ENCODE measurements around the gene FHL2.
A peak's percentile ranks its signal among the peaks of the same experiment; 100 is the strongest.

The FHL2 gene, protein sequence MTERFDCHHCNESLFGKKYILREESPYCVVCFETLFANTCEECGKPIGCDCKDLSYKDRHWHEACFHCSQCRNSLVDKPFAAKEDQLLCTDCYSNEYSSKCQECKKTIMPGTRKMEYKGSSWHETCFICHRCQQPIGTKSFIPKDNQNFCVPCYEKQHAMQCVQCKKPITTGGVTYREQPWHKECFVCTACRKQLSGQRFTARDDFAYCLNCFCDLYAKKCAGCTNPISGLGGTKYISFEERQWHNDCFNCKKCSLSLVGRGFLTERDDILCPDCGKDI

DNA sequence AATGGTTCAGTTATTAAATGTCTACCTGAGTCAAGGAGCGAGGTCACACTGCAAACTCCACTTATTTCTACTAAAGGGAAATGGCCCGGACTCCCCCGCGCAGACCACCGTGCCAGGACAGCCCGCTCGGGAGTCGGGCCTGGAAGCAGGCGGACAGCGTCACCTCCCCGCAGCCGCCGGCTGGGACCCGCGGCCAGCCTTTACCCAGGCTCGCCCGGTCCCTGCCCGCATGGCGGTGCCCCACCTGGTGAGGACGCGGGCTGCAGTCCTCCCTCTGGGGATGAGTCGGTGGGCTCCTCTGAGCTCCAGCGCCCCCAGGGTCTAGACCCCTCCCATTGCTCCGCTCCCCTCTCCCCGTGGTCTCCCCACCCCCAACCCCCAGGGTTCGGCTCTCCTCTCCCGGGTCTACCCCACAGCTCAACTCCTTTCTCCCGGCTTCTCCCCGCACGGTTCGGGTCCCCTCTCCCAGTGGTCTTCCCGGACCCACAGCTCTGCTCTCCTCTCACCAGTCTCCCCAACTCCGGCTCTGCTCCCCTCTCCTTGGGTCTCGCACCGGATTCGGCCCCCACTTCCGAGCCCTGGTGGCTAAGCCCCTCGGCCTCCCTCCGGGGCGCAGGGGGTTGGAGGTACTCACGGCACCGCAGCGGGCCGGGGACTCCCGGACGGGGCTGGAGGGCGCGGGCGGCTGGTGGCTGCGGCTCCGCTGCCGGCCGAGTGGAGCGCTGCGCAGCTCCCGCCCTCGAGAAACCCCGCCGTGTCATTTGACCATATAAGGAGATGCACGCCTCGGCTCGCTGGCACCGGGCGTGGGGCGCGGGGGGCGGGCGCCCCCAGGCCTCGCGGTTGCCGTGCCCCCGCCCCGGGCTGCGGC lies at the start of gene FHL2:
FHL2 (minus strand) TSS at position 716 of the 871 bp plus-strand sequence. CDS start 12,535 bp downstream, outside the sequence.
- peak within 1 kb of the TSS; percentile 100 for H3K4me3 ChIP-seq (ENCODE audit: control insufficient read depth, low read depth, low read length)
- TF ChIP-seq CTCF (conservative IDR thresholded peaks at IDR 0.05; ENCODE audit: control insufficient read depth, insufficient read depth, low read depth, low read length), result peak; percentile 12
- DNase-seq (ENCODE audit: low read depth), result peak; percentile 73

DNA sequence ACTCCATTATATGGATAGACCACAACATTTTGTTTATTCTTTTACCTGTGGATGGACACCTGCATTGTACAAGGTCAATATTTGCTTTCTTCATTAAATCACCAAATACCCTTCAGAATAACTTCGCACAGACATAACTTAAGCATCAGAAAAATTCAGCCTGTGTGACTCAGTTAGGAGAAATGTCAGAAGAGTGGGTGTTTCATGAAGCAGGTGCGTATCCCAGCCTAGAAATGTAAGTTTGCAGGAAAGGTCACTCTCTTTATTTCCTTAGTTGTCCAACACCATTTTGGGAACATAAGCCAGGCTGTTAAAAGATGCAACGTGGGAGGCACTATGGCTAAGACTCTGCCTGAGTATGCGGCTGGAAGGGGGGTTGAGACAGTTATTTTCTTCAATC lies 48.6 kb upstream of the FHL2 start:
- no peak for DNase-seq (ENCODE audit: low read depth)
- H3K4me3 ChIP-seq (ENCODE audit: control insufficient read depth, low read depth, low read length), result no peak overlapping the region
- no peak for TF ChIP-seq CTCF (conservative IDR thresholded peaks at IDR 0.05; ENCODE audit: control insufficient read depth, insufficient read depth, low read depth, low read length)

DNA sequence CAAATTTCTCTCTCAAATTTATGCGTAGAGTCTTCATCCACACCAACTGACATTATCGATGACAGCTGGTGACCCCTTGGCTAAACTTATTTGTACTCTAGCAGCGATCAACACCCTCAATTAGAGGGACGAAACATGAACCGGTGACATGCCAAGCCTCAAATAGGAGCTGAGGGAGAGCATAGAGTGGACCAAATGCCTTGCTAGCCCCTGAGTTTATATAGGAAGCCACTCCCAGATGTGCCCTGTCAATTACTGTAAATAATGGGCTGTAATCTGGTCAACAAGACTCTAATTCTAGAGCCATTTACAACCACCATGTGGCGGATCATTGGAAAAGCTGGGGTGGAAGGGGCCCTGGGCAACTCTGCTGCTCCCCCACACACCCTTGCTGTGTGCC lies 47.6 kb upstream of the FHL2 start:
- no peak overlapping the region for H3K4me3 ChIP-seq (ENCODE audit: control insufficient read depth, low read depth, low read length)
- TF ChIP-seq CTCF (conservative IDR thresholded peaks at IDR 0.05; ENCODE audit: control insufficient read depth, insufficient read depth, low read depth, low read length), result no peak
- no peak for DNase-seq (ENCODE audit: low read depth)

GRCh38 chr2:105445976-105446375 lies 47.1 kb upstream of the FHL2 start:
- no peak overlapping the region for H3K4me3 ChIP-seq (ENCODE audit: control insufficient read depth, low read depth, low read length)
- TF ChIP-seq CTCF (conservative IDR thresholded peaks at IDR 0.05; ENCODE audit: control insufficient read depth, insufficient read depth, low read depth, low read length), result no peak
- no peak for DNase-seq (ENCODE audit: low read depth)

DNA sequence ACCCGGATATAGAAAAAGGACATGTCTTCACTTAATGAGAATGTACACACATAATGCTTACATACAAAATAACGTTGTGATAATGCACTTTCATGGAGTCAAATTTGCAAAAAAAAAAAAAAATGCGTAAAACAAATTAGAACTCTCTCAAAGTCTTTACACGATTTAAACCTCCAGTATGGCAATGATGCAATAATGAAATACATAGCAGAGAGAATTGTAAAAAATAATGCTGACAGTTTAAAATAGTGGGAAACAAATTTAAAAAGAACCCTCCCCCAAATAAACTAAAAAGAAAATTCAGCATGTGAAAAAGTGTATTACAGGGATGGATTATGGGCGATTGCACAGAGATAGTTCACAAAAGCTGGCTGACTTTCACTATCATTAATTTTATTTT lies 46.6 kb upstream of the FHL2 start:
- no peak for TF ChIP-seq CTCF (conservative IDR thresholded peaks at IDR 0.05; ENCODE audit: control insufficient read depth, insufficient read depth, low read depth, low read length)
- DNase-seq (ENCODE audit: low read depth), result no peak
- H3K4me3 ChIP-seq (ENCODE audit: control insufficient read depth, low read depth, low read length), result no peak overlapping the region

DNA sequence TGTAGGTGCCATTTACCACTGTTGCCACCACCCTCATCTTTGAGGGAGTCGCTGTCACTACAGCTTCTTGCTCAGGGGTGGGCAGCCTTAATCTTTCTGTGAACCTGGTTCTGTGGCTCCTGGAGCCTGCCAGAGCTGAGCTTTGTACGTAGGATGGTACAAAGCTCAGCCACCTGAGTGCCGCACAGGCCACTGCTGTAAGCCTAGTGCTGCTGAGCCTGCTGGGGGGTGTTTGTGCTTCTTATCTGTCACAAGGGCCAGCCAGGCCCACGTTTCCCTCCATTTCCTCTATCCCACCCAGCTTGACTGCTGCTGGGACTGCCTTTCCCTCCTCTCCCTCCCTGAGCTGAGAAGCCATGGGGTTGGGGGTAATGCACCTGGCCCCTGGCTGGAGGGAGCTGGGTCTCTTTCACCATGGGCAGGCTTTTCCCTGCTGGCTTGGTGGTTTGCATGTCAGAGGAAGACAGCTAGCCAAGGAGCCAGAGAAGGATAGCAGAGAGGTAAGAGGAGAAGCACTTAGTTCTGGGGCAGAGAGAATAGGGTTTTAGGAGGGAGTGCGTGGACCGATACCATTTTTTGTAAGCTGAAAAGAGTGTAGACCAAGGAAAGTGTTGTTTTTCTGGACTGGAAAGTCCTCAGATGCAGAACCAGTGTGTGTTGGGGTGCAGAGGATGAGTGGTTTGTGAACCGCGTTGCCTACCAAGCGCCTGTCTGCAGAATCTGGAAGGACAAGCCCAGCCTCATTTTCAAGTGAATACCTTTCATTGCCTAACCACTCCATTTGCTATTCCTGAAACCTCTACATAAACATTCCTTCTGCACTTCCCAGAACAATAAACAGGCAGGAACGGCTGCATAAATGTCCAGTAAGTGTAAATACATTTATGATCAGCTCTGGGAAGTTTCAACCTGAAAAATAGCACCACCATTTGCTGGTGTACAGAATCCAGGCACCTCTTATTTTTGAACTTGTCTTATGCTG lies 45.1 kb upstream of the FHL2 start:
- no peak for DNase-seq (ENCODE audit: low read depth)
- H3K4me3 ChIP-seq (ENCODE audit: control insufficient read depth, low read depth, low read length), result no peak overlapping the region
- TF ChIP-seq CTCF (conservative IDR thresholded peaks at IDR 0.05; ENCODE audit: control insufficient read depth, insufficient read depth, low read depth, low read length), result no peak
